Stimulated activated CD4-positive, alpha-beta T cell treated with anti-CD3 and anti-CD28 coated beads, Interleukin-4, amount 100 ng/mL, for 24 hours (primary cell): Measurements from ENCODE around the gene AKIRIN1.
"Not testable (repeated sequence)": the region's sequence is repeated elsewhere in the genome, so short reads cannot be mapped to it uniquely, and the experiment has no call there.

ENCODE experiments used
- DNase-seq: peaks from one replicate; pipeline ENCODE4 v3.0.0-alpha.2; 2020

The AKIRIN1 gene

DNA sequence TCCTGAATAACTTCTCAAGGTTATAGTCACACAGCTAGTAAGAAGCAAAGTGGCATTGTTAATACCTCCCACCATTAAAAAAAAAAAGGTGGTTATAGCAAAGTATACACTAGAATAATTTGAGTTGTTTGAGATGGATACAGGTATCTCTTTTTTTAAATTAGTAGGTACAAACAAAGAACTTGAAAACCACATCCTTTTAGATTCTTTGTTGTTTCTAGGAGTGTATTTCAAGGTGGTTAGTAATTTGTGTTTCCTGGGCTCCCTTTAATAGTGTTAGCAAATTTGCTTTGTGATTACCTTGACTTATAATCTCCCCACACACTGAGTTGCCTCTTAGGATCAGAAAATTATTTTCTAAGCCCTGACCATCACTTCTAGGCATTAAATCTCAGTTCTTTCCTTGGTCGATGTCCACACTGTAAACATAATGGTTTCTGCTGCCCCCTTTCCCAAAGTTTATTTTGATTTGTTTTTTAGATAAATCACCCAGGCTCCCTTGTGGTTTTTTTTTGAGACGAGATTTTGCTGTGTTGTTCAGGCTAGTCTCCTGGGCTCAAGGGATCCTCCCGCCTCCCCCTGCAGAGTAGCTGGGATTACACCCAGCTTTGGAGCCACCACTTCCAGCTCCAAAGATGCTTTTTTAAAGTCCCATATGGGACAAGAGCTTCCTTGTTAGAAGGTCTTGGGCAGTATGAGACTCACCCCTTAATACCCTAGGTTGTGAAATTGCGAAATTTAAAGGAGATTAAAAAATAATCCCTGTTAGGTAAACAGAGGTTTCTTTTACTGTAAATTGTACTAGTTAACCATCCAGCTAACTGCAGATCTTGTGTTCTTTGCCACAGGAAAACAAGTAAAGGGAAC is 6.2 kb downstream of the AKIRIN1 start:
- DNase-seq: no peak

GRCh38 chr1:38997901-38998190 is 6.8 kb downstream of the AKIRIN1 start:
- DNase-seq: no peak

GRCh38 chr1:39001516-39002421 is 10.7 kb downstream of the AKIRIN1 start:
- no peak for DNase-seq

GRCh38 chr1:39003281-39003680 is 12.2 kb downstream of the AKIRIN1 start:
- no peak for DNase-seq

GRCh38 chr1:39003794-39004193 is 12.7 kb downstream of the AKIRIN1 start:
- DNase-seq: no peak

GRCh38 chr1:39006287-39006686 is 15.2 kb downstream of the AKIRIN1 start:
- DNase-seq: no peak

DNA sequence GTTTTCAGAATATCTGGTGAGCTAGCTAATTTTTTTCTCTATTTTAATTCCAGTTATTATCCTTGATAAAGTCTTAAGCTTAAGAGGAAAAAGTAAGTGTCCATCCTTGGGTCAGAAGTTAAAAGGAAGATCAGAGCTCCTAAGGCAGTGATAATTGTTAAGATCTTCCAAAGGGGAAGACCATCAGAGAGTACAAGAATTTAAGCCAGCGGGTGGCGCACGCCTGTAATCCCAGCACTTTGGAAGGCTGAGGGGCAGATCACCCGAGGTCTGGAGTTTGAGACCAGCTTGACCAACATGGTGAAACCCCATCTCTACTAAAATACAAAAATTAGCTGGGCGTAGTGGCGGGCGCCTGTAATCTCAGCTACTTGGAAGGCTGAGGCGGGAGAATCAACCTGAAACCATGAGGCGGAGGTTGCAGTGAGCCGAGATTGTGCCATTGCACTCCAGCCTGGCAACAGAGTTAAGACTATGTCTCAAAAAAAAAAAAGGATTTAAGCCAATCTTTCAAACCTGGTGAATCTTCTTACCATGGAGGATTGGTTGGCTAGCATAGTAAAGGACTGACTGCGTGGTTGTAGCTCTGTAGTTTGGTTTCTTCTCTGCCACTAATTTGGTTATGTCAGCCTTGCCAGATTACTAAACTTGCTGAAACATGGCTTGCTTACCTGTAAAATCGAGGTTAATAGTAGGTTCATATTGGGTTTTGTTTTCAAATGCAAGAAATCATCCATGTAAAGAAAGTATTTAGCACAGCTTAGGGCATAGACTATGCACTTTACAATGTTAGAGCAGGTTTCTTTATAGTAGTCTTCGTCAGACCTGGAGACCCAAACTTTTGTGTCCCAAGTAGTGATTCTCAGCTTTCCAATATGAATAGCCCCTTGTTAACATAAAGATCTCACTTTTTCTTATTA is 15.9 kb downstream of the AKIRIN1 start:
- no peak for DNase-seq

- DNase-seq: not testable (repeated sequence)
Measured at GRCh38 chr1:39014956-39015355, 23.9 kb downstream of the AKIRIN1 start.

DNA sequence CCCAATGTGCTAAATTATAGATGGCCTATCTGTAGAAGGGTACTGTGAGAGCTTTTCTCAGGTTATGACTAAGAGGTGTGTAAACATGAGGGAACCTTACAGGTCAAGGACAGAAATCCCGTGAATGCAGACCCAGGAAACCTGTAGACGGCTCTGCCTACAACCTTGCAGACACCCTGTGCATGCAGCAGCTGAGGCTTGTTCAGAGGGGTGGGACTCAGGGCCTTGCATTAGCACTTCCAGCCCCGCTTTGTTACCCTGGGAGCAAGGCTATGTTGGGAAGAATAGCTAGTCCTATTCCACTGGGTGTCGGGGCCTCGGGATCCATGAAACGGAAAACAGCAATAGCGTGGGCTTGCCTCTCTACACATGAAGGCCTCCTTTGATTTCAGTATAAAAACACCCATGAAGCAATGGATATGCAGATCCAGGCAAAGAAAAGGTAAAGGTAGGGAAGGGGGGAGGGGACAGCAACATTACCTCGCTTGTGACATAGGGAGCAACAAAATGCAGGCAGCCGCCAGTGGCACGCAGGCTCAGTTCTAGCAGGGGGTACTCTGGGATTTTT is 25.6 kb downstream of the AKIRIN1 start:
- DNase-seq: no peak

DNA sequence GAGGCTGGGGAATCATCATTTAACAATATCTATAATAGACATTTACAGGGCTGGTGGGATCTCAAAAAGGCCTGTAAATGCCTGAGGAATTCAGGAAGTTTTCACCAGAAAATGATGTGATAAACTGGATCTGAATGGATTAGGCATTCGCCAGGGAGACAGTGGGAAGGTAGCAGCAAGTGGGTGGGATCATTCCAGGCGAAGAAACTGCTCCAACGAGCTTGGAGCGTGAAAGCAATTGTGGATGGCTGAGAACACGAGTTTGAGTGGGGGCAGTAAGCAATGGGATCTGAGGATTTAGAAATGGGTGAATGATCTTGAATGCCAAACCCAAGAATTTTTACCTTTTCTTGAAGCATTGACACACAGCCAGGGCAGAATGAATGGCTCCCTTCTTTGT is 26.2 kb downstream of the AKIRIN1 start:
- no peak for DNase-seq

DNA sequence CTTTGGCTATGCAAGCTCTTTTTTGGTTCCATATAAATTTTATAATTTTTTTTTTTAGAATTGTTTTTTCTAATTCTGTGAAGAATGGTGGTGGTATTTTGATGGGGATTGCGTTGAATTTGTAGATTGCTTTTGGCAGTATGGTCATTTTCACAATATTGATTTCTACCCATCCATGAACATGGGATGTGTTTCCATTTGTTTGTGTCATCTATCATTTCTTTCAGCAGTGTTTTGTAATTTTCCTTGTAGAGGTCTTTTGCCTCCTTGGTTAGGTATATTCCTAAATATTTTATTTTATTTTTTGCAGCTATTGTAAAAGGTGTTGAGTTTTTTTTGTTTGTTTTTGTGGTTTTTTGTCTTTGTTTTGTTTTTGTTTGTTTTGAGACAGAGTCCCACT is 29.4 kb downstream of the AKIRIN1 start:
- not testable (repeated sequence) for DNase-seq

DNA sequence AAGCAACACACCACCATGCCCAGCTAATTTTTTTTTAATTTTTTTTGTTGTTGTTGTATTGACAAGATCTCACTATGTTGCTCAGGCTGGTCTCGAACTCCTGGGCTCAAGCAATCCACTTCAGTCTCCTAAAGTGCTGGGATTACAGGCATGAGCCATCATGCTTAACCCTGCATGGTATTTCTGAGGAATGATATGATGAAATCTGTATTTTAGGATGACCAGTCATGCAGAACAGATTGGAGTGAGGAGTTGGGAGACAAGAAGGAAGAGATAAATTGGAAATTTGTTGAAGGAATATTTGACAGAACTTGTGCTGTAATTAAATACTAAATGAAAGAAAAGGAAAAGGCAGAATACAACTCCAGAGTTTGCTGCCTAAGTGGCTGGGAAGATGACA is 30.4 kb downstream of the AKIRIN1 start:
- no peak for DNase-seq

DNA sequence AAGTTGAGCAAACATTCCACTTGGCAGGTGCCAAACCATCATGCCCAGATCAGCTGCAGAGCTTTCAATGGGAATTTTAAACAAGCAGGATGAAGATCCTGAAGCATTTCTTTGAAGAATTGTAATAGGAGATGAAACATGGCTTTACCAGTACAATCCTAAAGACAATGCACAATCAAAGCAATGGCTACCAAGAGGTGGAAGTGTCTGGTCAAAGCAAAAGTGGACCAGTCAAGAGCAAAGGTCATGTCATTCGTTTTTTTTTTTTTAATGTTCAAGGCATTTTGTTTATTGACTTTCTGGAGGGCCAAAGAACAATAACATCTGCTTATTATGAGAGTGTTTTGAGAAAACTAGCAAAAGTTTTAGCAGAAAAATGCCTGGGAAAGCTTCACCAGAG is 32.1 kb downstream of the AKIRIN1 start:
- DNase-seq: no peak

- peak; percentile 85 for DNase-seq
Measured at GRCh38 chr1:39026051-39026865, 35.2 kb downstream of the AKIRIN1 start, which contains the start of gene NDUFS5. Gene NDUFS5, plus strand, starts transcription at chr1:39026350. Its CDS starts 2,375 bp downstream, at chr1:39028725.

DNA sequence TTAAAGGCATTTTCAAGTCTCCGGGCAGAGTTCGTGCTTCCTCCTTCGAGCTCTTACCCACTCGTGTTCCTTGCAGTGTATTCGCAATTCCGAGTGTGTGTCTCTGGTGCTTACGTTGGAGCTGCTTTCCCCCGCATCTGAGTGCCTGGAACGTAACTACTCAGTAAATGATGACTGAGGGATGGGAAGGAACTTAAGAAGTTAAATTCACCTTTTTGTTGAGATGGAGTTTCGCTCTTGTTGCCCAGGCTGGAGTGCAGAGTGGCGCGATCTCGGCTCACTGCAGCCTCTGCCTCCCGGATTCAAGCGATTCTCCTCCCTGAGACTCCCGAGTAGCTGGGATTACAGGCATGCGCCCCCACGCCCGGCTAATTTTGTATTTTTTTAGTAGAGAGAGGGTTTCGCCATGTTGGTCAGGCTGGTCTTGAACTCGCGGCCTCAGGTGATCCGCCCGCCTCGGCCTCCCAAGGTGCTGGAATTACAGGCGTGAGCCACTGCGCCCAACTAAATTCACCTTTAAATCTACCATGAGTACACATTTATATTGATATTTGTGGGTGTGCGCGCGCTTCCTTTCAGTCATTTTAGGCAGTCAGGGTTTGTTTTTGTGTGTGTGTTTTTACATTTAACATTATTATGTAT is 35.9 kb downstream of the AKIRIN1 start:
- DNase-seq: no peak

DNA sequence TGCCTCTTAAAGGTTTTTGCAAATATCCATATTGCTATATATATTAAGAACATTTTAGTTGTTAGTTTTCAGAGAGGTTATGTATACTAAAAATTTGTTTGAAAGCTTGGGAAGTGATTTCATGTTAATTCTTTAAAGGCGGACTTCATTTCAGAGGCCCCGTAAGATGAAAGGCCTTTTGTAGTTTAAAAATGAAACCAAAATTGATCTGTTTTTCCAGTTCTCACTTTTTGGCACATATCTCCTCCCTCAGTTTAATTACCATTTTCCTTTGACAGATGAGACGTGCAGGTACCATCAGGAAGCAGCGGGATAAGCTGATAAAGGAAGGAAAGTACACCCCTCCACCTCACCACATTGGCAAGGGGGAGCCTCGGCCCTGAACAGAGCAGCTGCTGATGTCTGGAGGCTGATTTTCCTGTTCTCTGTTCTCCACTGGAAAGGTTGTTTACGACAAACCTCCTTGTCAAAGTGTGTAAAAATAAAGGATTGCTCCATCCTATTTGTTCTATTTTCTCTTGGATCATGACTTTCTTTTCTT is 43.1 kb downstream of the AKIRIN1 start:
- DNase-seq: no peak

DNA sequence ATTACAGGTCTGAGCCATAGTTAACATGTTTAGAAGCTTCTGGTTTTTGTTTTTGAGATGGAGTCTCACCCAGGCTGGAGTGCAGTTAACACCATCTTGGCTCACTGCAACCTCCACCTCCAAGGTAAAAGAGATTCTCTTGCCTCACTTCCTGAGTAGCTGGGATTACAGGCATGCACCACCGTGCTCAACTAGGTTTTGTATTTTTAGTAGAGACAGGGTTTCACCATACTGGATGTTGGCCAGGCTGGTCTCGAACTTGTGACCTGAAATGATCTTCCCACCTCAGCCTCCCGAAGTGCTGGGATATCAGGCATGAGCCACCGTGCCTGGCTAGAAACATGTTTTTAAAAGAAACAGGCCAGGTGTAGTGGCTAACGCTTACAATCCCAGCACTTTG is 45.6 kb downstream of the AKIRIN1 start:
- no peak for DNase-seq

GRCh38 chr1:39043513-39043912 is 52.4 kb downstream of the AKIRIN1 start:
- no peak for DNase-seq

DNA sequence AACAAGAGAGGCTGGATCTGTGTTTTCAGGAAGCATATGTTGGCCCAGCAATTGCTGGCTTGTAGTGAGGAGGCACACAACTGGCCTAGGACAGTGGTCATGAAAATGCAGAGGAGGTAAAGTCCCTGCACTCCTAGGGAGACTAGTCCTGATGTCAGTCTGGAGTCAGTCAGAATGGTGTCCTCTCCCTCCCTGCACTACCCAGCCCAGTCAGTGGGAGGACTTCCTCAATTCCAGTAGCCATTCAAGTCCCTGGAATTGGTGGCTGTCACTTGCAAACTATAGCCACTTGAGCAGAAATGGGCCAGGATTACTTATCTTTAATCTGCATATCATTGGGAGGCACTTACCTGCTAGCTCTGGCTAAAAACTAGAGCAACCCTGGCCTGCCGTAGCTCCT is 53.7 kb downstream of the AKIRIN1 start:
- DNase-seq: no peak

GRCh38 chr1:39045231-39045630 is 54.2 kb downstream of the AKIRIN1 start:
- DNase-seq: no peak
